22Rv1 (cell line): ENCODE results near the gene LCN6.
A peak's percentile ranks its signal among the peaks of the same experiment; 100 is the strongest.

Source experiments
- H3K27ac ChIP-seq: fragments of 450-650 bp; 2 replicates; pipeline ENCODE4 v1.5.1; 2017
- ZFX ChIP-seq: fragments of 450-650 bp; IDR thresholded peaks from 2 replicates; pipeline ENCODE4 v1.6.1; 2017; ENCODE audit warnings: antibody characterized with exemption, borderline replicate concordance
- TF ChIP-seq, protein P1 (sequence below): fragments of 450-650 bp; IDR thresholded peaks from 2 replicates; pipeline ENCODE4 v1.5.1; 2017; ENCODE audit warnings: mild to moderate bottlenecking

Gene LCN6

DNA sequence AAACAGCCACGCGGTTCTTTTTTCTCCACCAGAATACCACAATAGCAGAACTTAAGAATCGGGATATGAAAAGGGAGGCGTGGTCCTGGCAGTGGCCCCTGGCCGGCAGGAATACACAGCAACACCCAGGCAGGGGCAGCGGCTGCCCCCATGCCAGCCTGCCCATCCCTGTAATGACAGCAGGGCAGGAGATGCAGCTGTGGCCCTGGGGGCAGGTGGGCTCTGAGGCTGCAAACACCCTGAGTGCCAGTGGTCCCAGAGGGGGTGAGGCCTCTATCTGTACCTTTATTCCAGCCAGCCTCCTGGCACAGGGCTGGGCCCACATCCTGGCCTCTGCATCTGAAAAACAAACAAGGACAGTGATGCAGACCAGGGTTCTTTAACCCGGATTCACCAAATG lies 23.6 kb downstream of the LCN6 start:
- peak overlapping the region; percentile 85 for H3K27ac ChIP-seq
- TF ChIP-seq ZFX = no peak

DNA sequence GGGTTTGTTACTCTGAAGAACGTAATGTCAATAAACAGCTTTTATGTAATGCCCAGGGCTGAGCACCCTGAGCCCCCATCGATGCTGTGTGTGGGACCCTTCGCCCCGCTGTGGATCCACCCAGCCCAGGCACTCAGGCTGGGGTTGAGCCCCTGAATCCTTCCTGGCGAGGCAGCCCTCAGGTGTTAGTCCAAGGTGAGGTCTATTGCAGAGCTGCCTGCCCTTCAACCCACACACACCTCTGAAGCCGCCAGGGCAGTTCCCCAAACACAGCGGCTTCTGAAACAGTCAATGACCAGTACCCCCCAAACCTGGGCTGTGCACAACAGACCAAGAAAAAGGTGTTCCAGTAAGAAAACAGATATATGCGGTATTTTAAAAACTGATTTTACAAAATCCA lies 24.3 kb downstream of the LCN6 start:
- TF ChIP-seq, protein P1, sequence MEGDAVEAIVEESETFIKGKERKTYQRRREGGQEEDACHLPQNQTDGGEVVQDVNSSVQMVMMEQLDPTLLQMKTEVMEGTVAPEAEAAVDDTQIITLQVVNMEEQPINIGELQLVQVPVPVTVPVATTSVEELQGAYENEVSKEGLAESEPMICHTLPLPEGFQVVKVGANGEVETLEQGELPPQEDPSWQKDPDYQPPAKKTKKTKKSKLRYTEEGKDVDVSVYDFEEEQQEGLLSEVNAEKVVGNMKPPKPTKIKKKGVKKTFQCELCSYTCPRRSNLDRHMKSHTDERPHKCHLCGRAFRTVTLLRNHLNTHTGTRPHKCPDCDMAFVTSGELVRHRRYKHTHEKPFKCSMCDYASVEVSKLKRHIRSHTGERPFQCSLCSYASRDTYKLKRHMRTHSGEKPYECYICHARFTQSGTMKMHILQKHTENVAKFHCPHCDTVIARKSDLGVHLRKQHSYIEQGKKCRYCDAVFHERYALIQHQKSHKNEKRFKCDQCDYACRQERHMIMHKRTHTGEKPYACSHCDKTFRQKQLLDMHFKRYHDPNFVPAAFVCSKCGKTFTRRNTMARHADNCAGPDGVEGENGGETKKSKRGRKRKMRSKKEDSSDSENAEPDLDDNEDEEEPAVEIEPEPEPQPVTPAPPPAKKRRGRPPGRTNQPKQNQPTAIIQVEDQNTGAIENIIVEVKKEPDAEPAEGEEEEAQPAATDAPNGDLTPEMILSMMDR = no peak
- no peak for TF ChIP-seq ZFX
- H3K27ac ChIP-seq = peak overlapping the region; percentile 85

DNA sequence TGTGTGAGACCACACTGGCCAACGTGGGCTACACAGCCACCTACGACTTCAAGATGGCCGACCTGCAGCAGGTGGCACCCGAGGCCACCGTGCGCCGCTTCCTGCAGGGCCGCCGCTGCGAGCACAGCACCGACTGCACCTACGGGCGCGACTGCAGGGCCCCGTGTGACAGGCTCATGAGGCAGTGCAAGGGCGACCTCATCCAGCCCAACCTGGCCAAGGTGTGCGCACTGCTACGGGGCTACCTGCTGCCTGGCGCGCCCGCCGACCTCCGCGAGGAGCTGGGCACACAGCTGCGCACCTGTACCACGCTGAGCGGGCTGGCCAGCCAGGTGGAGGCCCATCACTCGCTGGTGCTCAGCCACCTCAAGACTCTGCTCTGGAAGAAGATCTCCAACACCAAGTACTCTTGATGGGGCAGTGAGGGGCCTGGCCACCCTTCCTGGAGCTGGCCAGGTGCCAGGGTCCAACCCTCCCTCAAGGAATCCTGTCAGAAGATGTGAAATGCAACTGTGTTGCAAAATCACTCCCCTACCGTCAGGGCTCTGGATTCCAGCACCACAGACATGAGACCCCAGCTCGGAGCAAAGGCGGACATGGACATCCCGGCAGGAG lies 24.9 kb downstream of the LCN6 start:
- TF ChIP-seq, protein P1 = no peak
- no peak for TF ChIP-seq ZFX
- peak overlapping the region; percentile 85 for H3K27ac ChIP-seq

DNA sequence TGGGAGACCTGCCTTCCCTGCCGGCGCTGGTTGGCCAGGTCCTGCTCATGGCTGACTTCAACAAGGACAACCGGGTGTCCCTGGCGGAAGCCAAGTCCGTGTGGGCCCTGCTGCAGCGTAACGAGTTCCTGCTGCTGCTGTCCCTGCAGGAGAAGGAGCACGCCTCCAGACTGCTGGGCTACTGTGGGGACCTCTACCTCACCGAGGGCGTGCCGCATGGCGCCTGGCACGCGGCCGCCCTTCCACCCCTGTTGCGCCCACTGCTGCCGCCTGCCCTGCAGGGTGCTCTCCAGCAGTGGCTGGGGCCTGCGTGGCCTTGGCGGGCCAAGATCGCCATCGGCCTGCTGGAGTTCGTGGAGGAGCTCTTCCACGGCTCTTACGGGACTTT lies 25.4 kb downstream of the LCN6 start:
- H3K27ac ChIP-seq = peak overlapping the region; percentile 85; the same call in 1 of the 2 replicates
- no peak for TF ChIP-seq ZFX
- TF ChIP-seq, protein P1 = no peak

DNA sequence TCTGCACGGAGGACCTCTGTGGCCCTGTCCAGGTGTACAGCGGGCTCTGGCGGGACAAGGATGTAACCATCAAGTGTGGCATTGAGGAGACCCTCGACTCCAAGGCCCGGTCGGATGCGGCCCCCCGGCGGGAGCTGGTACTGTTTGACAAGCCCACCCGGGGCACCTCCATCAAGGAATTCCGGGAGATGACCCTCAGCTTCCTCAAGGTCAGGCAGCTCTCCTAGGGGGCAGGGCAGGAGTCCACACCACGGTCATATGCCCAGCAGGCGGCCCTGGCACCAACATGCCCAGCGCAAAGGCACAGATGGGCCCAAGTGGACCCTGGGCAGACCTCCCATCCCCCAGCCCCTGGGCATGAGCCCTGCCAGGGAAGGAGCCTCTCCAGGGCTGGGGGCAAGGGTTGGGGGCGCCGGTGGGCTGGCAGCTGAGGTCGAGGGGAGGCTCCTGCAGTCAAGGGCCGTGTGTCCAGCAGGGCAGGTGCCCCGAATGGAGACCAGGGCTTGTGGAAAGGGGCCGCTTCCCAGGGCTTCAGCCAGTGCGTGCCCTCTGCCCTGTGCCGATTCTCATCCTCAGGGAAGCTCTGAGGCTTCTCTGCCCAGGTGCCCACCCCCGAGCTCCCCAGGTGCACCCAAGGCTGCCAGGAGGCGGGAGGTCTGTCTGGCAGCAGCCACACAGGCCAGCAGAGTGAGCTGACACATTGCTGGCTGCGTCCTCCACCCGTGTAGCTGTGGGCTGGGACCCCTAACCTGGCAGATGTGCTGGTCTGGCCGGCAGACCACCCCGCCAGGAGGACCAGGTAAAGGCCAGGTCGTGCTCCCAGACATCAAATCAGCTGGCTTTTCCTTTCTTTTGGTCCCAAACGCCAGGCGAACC lies 26.0 kb downstream of the LCN6 start:
- peak overlapping the region; percentile 85; the same call in 1 of the 2 replicates for H3K27ac ChIP-seq

DNA sequence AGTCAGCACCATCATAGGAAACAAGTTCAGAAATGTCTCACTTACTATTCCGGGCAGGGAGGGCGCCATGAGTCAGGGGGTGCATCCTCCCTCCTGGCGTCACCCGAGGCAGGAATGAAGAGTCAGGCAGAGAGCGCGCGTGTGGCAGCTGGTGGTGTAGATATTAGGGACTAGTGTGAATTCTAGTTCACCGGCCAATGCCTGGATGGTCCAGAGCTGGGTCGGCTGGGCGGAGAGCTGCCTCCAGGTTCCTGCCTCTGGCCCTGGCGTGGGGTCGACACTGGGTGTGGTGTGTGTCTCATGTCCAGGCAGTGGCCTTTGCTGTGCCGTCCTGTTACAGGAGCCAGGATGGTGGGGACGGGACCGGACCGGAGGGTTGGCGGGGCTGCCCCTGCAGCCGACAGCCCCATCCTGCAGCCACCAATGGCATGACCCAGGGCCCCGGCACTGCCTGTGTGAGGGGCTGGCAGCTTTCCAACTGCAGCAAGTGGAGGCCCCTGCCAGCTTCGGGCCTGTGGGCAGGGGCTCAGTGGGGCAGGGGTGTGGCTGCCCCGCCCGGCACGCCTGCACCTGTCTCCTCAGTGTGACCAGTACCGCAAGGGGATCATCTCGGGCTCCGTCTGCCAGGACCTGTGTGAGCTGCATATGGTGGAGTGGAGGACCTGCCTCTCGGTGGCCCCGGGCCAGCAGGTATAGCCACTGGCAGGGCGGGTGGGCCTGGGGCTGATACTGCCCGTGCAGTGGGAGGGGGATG lies 26.8 kb downstream of the LCN6 start:
- peak overlapping the region; percentile 85; the same call in 1 of the 2 replicates for H3K27ac ChIP-seq
- TF ChIP-seq ZFX = no peak
- TF ChIP-seq, protein P1 = no peak

More for the DNA sequence above, 26.0 kb downstream of the LCN6 start:
- TF ChIP-seq ZFX = no peak
- TF ChIP-seq, protein P1 = no peak

DNA sequence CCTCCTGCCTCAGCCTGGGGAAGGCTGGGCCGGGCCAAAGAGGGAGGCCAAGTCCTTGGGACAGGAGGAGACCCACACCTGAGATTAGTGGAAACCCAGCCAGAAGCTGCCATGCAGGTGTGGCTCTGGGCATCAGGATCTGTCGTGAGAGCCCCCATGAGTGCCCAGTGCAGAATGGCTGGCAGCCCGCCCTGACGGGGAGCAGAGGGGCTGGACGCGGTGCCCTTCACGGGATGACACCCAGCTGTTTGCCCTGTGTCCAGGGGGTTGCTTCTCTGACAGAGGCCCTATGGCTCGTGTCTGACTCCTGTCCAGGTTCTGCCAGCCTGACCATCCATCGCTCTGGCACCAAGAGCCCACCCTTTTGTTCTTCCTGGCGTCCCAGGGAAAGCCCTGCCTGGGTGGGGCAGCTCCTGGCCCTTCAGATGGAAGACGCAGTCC lies 27.4 kb downstream of the LCN6 start:
- TF ChIP-seq, protein P1 = no peak
- TF ChIP-seq ZFX = no peak

More for the DNA sequence above, 27.4 kb downstream of the LCN6 start:
- peak overlapping the region; percentile 85 for H3K27ac ChIP-seq
